Heart left ventricle (tissue), 16 donors: Measurements from ENCODE around the gene UBTD1. TPM values are rescaled to one million over a fixed set of nuclear protein-coding genes. Genes with fewer than 3 reads are reported as not detected.

Source experiments
- ATAC-seq, 4 donors: fragments of 200-7000 bp; cut with Tn5 transposase; one replicate each; pipeline ENCODE4 v1.9.1; 2020 to 2022; ENCODE audit warnings: moderate library complexity in 4 of 4, mild to moderate bottlenecking in 3 of 4, moderate number of reproducible peaks in 1 of 4
- DNase-seq, 5 donors: peaks; one replicate each; pipeline ENCODE4 v3.0.0-alpha.2; 2020
- H3K27ac ChIP-seq, 12 donors: fragments of 200-600 bp; sonication (generic) in 4 of 12; one replicate each; pipeline versions ENCODE4 v1.5.0 to v1.8.0; 2016 to 2022; ENCODE audit warnings: mild to moderate bottlenecking in 2 of 12
- H3K27me3 ChIP-seq, 9 donors: fragments of 200-600 bp; sonication (generic) in 2 of 9; one replicate each; pipeline versions ENCODE4 v1.5.1 to v1.8.0; 2016 to 2022; ENCODE audit warnings: mild to moderate bottlenecking in 3 of 9
- H3K36me3 ChIP-seq, 9 donors: fragments of 200-600 bp; sonication (generic) in 2 of 9; one replicate each; pipeline versions ENCODE4 v1.5.0 to v1.8.0; 2018 to 2022; ENCODE audit warnings: mild to moderate bottlenecking in 2 of 9
- H3K4me1 ChIP-seq, 12 donors: fragments of 200-600 bp; sonication (generic) in 4 of 12; one replicate each; pipeline versions ENCODE4 v1.5.0 to v1.8.0; 2016 to 2022; ENCODE audit warnings: mild to moderate bottlenecking in 3 of 12
- H3K4me3 ChIP-seq, 12 donors: fragments of 200-600 bp; sonication (generic) in 4 of 12; one replicate each; pipeline versions ENCODE4 v1.5.0 to v1.8.0; 2017 to 2022; ENCODE audit warnings: mild to moderate bottlenecking in 9 of 12, moderate library complexity in 4 of 12
- H3K9me3 ChIP-seq, 12 donors: fragments of 200-600 bp; sonication (generic) in 4 of 12; one replicate each; pipeline versions ENCODE4 v1.5.0 to v1.8.0; 2016 to 2022; ENCODE audit warnings: mild to moderate bottlenecking in 1 of 12
- CTCF ChIP-seq, 12 donors: fragments of 200-600 bp; sonication (generic) in 4 of 12; IDR thresholded peaks; one replicate each; pipeline versions ENCODE4 v1.5.0 to v1.8.0; 2018 to 2022; ENCODE audit warnings: antibody characterized with exemption in 12 of 12, mild to moderate bottlenecking in 5 of 12
- POLR2A ChIP-seq, 2 donors: fragments of 450-650 bp; IDR thresholded peaks; one replicate each; pipeline ENCODE4 v1.6.1; 2017; ENCODE audit warnings: antibody characterized with exemption in 2 of 2, mild to moderate bottlenecking in 2 of 2, moderate library complexity in 2 of 2
- WGBS, 4 donors: extraction: QIAGEN DNeasy Blood & Tissue Kit in 2 of 4; methylation state at CpG; one replicate each; pipeline versions ENCODE4 v1.1.5 to v1.1.7; 2013 to 2018; 5-methylcytosine and 5-hydroxymethylcytosine counted together
- intact Hi-C, 10 donors: fragments of 100-400 bp; cut with DNase I; formaldehyde crosslinking; loops; one replicate each; pipeline versions ENCODE4 v1.11.1 to v1.14.2; 2022
- polyA plus RNA-seq, 2 donors: library from polyadenylated mRNA; stranded (reverse); fragments of 200-250 nt; gene quantifications; one replicate each; pipeline ENCODE4 v1.2.3, GENCODE V29; 2013
- total RNA-seq, 9 donors: library from RNA; depleted of rRNA in 2 of 9; stranded (reverse); fragments of >200 nt in 2 of 9; fragmentation: NEBNext Ultra II Directional in 3 of 9; extraction: Animal tissue kit (Norgen Biotek cat#: 25700) in 3 of 9; gene quantifications; one replicate each; pipeline versions ENCODE4 v1.1.0 to v1.2.4, GENCODE V29; 2016 to 2023
- donor health status: ischemic (EF 13 %, LVEDD 7.1; RV severe dilation, severe dysfunction).
- donor health status: healthy with polysubstance abuse.
- donor health status: DM: no; HTN: yes; CAD: no.
- donor health status: DM: no; HTN: no; CAD: no.
- donor health status: ischemic (EF 25% LVEDD 6.9; RV normal size, moderate dysfunction).
- donor health status: ischemic (EF 25% LVEDD 5.7; RV mildly dilated, moderate dysfunction).
- donor health status: healthy.
- donor health status: DM: yes; HTN: yes; CAD: no.
- donor health status: ischemic (EF 35%, LVEDD 5.7; RV mildly dilated, moderate dysfunction).
- donor health status: nonischemic (EF 11% LVEDD 7.7; RV severe dilation, severe dysfunction).
- donor health status: DM: yes; HTN: yes; CAD: no.
- donor health status: PGD.
- donor health status: ischemic (EF 29% LVEDD 5.4; RV normal size, mild dysfunction).
- donor health status: nonischemic (EF 23%, LVEDD 6.1; RV moderate dilation, normal function).

The UBTD1 gene
- total and polyA plus RNA-seq, 11 donors: 18.2 to 49.7 (median 28.2) TPM

GRCh38 chr10:97459111-97459510, 39.6 kb upstream of the UBTD1 start:
- 92 to 93% (median 92%) methylated on average over 7 of the region's 7 CpGs for WGBS, 4 donors
- no peak for ATAC-seq
- no peaks in the 10 kb centered on the region for H3K27me3 ChIP-seq

GRCh38 chr10:97459933-97460332, 38.8 kb upstream of the UBTD1 start:
- DNase-seq: peak in 1 of 5 donors; percentile 26
- Histone ChIP-seq H3K36me3 (peaks cover 0 to 100% (median 98%) of the 10 kb centered on the region in 9 donors), H3K4me1 (peaks cover 0 to 30% (median 2%) of the 10 kb centered on the region in 12 donors), H3K27ac (no peak overlapping the region), H3K27me3 (no peaks in the 10 kb centered on the region), H3K9me3 (no peaks in the 10 kb centered on the region), H3K4me3 (no peak overlapping the region)
- TF ChIP-seq CTCF (IDR thresholded peaks at IDR 0.05) (no peak), POLR2A (IDR thresholded peaks at IDR 0.05) (no peak)
- intact Hi-C loops: loop anchor here in 9 of 10 donors (5.0 kb wide), 3 partner anchors 62 to 152 kb away; no protein-coding TSS in a partner anchor
- ATAC-seq: no peak
- WGBS, 4 donors: 66 to 79% (median 69%) methylated on average over 7 of the region's 7 CpGs

More at GRCh38 chr10:97459111-97459510, 39.6 kb upstream of the UBTD1 start:
- DNase-seq: no peak
- TF ChIP-seq CTCF (IDR thresholded peaks at IDR 0.05): no peak
- no peak for TF ChIP-seq POLR2A (IDR thresholded peaks at IDR 0.05)
- H3K4me3 ChIP-seq: no peak overlapping the region
- H3K4me1 ChIP-seq: peaks cover 0 to 35% (median 7%) of the 10 kb centered on the region in 12 donors
- no peak overlapping the region for H3K27ac ChIP-seq
- H3K9me3 ChIP-seq: no peaks in the 10 kb centered on the region
- peaks cover 0 to 100% (median 89%) of the 10 kb centered on the region in 9 donors for H3K36me3 ChIP-seq
- intact Hi-C loops: no loop called here

DNA sequence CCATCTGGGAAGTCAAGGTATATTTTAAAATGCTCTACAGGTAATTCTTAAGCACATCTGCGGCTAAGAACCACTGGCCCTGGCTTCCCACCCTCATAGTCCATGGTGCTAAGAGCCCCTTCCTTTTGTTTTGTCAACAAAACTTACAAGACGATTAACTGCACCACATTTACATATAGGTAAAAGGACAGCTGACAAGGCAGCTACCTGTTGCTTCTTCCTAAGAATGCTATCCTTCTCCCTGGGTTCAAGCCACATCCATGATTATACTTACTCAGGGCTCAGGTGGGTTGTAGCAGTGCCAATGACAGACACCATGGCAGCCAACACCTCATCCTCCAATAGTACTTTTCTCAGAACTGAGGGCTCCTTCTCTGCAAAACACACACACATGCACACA, 36.4 kb upstream of the UBTD1 start:
- Histone ChIP-seq H3K4me3 (no peak overlapping the region), H3K36me3 (peaks cover 0 to 100% (median 99%) of the 10 kb centered on the region in 9 donors), H3K9me3 (no peaks in the 10 kb centered on the region), H3K4me1 (peaks cover 0 to 18% (median 0%) of the 10 kb centered on the region in 12 donors), H3K27ac (peak overlapping the region in 1 of 12 donors; percentile 33), H3K27me3 (no peaks in the 10 kb centered on the region)
- ATAC-seq: no peak
- 88 to 96% (median 93%) methylated on average over 2 of the region's 2 CpGs for WGBS, 4 donors
- TF ChIP-seq CTCF (IDR thresholded peaks at IDR 0.05) (no peak), POLR2A (IDR thresholded peaks at IDR 0.05) (no peak)
- intact Hi-C loops: loop anchor here (2.0 to 5.0 kb wide), 6 partner anchors 60 to 150 kb away; no protein-coding TSS in a partner anchor
- no peak for DNase-seq

DNA sequence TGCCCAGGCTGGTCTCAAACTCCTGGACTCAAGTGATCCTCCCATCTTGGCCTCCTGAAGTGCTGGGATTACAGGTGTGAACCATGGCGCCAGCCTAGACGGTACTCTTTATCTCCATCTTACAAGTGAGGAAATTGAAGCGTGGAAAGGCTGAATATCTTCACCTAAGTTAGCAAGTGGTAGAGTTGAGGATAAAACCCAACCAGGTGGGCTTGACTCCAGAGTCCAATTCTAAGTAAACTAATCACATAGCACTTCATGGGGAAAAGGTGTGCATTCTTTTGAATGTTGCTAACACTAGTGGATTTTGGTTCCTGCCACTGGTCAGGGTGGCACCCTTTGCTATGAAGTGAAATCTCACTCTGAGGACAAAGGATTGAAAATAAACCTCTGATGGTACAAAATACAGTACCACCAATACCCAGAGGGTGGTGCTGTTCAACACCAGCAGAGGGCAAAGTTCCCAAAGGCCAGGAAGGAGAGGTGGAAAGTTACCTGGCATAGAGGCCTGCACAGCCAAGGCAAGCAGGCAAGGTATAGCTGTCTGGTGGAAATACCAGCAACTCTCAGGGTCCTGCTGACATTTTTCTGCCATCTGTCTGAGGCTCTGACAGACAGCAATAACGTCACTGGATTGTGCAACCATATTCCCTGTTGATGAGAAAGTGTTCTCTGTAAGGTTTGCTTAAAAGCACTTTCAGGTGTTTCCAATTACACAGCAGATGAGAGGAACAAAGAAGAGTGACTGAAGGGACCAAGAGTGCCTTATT, 35.2 kb upstream of the UBTD1 start:
- DNase-seq (peak in 2 of 5 donors; percentile 28 to 35), ATAC-seq (peak in 3 of 4 donors; percentile 54 to 68 (median 64))
- H3K4me3 ChIP-seq: no peak overlapping the region
- H3K9me3 ChIP-seq: no peaks in the 10 kb centered on the region
- peak; percentile 70 to 92 (median 78) for TF ChIP-seq CTCF (IDR thresholded peaks at IDR 0.05)
- TF ChIP-seq POLR2A (IDR thresholded peaks at IDR 0.05): no peak
- H3K27ac ChIP-seq: peak overlapping the region in 7 of 12 donors; percentile 18 to 40 (median 32)
- no peaks in the 10 kb centered on the region for H3K27me3 ChIP-seq
- H3K36me3 ChIP-seq: peaks cover 0 to 100% (median 99%) of the 10 kb centered on the region in 9 donors
- intact Hi-C loops: loop anchor here (1.0 to 5.0 kb wide), 7 partner anchors 59 to 149 kb away; no protein-coding TSS in a partner anchor
- peaks cover 0 to 18% (median 0%) of the 10 kb centered on the region in 12 donors for H3K4me1 ChIP-seq
- 69 to 77% (median 75%) methylated on average over 4 of the region's 4 CpGs for WGBS, 4 donors
